ENCODE measurements around the gene OR10G4.
"Not testable (repeated sequence)": the region's sequence is repeated elsewhere in the genome, so short reads cannot be mapped to it uniquely, and the experiment has no call there.

OR10G4 gene, protein sequence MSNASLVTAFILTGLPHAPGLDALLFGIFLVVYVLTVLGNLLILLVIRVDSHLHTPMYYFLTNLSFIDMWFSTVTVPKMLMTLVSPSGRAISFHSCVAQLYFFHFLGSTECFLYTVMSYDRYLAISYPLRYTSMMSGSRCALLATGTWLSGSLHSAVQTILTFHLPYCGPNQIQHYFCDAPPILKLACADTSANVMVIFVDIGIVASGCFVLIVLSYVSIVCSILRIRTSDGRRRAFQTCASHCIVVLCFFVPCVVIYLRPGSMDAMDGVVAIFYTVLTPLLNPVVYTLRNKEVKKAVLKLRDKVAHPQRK

DNA sequence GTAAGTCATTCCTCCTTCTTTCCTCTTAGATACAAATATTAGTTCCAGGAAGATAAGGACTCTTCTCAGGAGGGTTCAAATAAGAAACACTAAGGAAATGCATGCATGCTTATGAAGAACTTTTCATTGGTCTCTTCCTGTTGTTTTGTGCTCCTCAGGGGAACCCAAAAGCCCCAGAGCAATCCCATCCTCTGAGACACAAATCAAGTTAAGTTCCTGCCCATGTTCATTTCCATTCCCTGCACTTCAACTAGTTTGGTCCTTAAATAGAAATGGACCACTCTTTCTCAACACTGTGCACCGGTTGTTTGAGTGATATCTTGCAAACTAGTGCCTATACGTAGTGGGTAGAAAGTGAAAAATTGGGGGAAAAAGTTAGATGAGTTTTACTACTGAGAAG is at the start of gene OR10G4:
OR10G4 (plus strand) TSS at position 301 of the 400 bp plus-strand sequence. CDS start 2,578 bp downstream, outside the sequence.
- no peak for DNase-seq

DNA sequence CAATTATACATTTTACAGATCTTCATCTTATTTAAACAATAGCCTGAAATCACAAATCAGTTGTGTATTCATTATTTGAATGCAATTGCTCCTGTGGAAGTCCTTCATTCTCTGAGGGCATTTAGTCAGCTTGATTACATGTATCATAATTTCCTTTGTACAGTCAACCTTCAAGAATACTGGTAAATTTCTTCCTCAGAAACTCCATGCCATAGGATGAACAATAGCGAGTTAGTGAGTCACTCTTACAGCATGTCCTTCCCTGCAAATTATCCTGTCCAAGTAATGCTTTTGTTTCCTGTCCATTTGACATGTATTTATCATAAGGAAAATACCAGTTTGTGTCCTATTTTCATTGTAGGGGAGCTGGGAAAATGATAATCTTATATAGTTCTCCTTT is 39.0 kb upstream of the OR10G4 start:
- DNase-seq, result no peak

DNA sequence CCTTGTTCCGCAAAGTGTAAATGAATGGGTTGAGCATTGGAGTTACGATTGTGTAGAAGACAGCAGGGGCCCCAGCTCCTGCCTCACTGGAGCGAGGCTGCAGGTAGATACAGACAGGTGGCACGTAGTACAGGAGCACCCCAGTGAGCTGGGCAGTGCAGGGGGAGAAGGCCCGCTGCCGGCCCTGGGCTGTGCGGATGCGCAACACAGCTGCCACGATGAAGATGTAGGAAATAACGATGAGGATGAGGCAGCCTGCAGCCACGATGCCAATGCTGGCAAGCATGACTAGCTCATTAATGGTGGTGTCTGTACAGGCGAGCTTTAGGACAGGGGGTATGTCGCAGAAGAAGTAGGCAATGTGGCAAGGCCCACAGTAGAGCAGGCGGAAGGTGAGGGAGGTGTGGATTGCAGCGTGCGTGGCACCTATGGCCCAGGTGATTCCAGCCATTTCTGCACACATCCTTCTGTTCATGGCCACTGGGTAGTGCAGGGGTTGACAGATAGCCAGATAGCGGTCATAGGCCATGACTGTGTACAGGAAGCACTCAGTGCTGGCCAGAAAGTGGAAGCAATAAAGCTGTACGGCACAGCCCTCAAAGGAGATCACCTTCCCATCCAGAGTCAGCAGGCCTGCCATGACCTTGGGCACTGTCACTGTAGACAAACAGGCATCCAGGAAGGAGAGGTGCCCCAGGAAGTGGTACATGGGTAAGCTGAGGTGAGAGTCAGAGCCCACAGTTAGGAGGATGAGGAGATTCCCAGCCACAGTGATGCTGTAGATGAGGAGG is 35.8 kb upstream of the OR10G4 start:
- DNase-seq, result no peak

DNA sequence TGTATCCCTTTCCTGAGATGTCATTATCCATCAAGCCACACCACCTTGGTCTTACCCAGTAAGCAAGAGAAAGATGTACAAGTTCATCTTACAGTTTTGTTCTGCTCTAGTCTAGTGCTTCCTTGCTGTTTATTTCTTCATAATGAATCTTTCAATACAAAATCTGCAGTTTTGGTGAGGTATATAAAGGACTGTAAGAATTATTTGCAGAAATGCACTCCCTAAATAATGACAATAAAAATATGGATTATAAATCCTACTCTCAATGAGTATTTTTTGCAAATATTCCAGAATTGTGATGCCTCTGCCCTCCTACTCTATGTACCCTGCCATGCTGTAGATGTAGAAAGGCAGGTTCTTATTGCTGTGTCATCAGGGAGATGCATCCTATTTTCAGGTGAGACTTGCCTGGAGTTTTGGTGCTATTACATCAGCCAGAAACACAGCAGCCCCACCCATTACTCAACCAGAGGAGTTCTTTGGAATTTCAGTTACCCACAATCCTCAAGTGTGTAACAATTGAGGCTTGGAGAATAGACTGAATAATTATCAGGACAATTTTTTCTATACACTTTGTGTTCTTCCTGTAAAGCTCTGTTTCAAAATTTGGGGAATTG is 35.0 kb upstream of the OR10G4 start, which contains the start of gene OR10S1:
OR10S1 (minus strand) TSS at position 51 of the 617 bp plus-strand sequence. CDS start 117 bp downstream, outside the sequence.
- DNase-seq, result no peak

DNA sequence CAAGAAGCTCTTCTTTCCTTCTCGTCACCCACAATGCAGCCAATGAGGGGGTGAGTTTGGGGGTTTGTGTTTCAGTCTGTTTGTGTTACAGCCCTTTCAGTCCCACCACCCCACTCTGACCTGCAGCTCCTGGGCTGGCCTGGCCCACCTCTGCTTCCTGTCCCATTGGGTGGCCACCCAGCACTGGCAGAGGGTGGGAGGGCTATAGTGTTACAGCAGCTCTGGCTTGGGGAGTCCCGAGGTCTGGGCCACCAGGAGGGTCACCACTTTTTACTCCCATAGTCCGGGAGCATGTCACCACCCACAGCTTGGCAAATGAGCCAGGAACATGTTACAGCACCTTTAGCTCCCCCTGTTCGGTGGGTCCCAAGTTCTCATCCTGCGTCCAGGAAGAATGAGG is 33.5 kb upstream of the OR10G4 start:
- no peak for DNase-seq

DNA sequence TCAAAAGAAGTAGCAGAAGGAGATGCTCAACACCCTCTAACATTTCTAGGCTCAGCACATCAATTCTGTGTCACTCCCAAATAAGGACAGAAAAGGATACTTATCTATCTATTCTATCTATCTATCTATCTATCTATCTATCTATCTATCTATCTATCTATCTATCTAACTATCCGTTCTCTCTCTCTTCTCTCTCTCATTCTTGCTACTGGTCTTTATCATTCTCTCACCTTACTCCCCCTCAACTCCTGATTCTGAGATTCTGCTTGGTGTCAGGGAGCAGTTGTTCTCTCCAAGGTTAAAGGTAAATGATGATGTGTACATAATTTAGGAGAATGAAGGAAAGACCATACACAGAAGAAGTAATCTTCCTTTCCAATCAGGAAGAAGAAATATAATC is 17.7 kb upstream of the OR10G4 start, which contains the start of gene OR10G6:
OR10G6 (minus strand) TSS at position 43 of the 400 bp plus-strand sequence; CDS start at position 43, 0 bp downstream.
- DNase-seq, result no peak

DNA sequence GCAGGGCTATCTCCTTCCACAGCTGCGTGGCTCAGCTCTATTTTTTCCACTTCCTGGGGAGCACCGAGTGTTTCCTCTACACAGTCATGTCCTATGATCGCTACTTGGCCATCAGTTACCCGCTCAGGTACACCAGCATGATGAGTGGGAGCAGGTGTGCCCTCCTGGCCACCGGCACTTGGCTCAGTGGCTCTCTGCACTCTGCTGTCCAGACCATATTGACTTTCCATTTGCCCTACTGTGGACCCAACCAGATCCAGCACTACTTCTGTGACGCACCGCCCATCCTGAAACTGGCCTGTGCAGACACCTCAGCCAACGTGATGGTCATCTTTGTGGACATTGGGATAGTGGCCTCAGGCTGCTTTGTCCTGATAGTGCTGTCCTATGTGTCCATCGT is 3.0 kb downstream of the OR10G4 start:
- not testable (repeated sequence) for DNase-seq

DNA sequence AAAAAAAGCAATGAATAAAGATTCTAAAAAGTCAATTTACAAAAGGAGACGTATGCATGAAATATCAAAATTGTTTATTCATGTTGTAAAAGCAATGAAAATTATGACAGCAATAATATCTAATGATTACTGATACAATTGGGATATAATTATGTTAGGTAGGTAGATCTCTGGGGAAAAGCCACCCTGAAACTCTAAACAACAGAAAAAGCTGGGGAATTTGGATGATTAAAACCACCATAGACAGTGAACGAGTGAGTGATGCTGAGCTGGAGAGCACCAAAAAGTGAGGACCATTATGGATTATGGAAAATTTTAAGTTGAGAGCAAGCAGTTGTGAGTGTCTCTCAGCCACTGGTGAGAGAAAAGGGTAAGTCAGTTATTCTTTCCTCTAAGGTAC is 13.7 kb downstream of the OR10G4 start, which contains the start of gene OR10G8:
OR10G8 (plus strand) TSS at position 301 of the 400 bp plus-strand sequence. CDS start 2,825 bp downstream, outside the sequence.
- DNase-seq, result no peak

DNA sequence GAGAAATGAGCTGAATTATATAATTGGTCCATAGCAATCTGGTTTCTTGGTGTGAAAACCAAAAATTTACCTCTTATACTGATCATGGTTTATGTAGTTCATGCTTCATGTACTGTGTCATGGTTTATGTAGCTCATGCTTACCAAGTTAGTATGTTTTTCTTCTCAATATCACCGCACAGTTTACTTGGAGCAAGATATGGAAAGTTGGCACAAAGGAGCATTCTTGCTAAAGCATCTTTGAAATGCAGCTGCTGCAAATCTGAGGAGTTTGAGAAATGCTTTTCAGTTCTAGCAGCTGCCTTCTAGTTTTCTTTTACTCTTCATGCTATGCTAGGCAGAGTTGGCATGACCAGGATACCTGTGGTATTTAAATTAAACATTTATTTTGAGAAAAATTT is 23.9 kb downstream of the OR10G4 start:
- no peak for DNase-seq

DNA sequence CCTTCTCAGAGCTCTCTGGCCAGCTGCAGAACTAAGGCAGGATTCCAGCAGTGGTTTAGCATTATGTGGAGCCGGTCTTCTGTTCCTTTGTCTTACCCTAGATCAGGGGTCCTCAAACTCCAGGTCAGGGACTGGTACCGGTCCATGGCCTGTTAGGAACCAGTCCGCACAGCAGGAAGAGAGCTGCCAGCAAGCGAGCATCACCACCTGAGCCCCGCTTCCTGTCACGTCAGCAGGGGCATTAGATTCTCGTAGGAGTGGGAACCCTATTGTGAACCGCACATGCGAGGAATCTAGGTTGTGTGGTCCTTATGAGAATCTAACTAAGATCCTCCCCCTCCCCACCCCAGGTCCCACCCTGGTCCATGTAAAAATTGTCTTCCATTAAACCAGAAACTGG is 26.8 kb downstream of the OR10G4 start:
- DNase-seq, result no peak

DNA sequence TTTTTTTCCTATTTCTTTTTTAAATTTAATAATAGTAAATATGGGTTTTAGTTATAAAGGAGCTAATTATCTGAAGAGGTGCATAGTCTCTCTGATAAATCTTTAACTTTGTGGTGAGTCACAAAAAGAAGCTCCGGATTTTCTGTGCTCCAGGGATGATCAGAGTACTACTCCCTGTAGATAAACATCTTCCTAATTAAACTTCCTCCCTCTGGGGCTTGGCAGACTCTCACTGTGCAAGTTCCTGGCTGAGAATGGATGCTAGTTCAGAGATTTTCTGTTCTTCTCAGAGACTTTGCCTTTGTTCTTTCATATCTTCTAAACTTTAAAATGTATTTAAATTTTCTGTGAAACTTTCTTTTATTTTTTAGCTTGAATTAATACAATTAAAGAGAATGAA is 28.5 kb downstream of the OR10G4 start, which contains the start of gene OR10G7:
OR10G7 (minus strand) TSS at position 72 of the 400 bp plus-strand sequence. CDS start 2,324 bp downstream, outside the sequence.
- no peak for DNase-seq

DNA sequence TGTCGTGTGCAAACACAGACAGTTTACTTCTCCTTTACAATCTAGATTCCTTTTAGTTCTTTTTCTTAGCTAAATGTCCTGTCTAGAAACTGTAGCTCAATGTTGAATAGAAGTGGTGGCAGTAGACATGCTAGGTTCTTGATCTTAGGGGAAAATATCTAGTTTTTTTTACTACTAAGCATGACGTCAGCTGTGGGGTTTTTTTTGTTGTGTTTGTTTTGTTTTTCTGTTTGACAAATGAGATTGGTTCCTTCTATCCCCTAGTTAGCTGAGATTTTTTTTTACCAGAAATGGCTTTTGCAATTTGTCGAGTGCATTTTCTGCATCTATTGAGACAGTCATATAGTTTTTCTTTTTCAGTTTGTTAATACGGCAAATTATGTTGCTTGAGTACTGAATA is 30.6 kb downstream of the OR10G4 start:
- no peak for DNase-seq

DNA sequence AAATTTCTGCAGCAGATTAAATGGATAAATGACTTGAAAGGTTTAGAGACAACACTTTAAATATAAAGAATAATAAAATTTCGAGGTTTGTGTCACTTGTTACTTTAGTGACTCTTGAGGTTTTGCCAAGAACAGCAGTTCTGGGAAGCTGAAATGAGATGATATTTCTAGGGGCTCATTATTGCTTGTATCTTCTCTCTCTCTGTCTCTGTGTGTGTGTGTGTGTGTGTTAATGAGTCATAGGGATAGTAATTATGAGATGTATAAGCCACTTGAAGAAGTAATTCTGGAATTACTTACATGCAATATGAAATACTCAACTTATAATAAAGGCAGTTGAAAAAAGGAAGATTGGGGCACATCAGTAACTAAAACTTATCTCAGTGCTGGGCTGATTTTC is 38.0 kb downstream of the OR10G4 start:
- no peak for DNase-seq

DNA sequence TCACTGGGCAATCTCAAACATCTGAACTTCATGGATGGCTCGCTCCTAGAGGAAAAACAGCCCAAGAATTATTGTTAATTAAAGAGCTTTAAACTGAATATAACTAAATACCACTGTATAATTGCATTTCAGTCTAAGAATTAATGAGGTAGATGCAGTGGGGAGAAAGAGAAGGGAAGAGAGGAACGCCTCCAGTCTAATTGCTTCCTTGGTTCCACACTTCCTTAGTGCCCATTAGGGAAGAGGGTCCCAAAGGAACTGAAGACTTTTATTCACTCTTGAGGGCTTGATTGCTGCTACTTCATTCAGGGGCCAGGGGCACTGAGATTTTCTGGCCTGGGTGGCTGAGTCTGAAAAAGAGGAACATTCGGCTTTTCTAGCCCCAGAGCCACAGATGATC is 40.2 kb downstream of the OR10G4 start:
- no peak for DNase-seq

Measured in hematopoietic multipotent progenitor cell treated with erythropoietin and hydrocortisone succinate and interleukin-3 and kit ligand, for 8 days (in vitro differentiated cells).